Raji (cell line): ENCODE results near the gene CASZ1.

Source experiments
- POLR2A ChIP-seq: IDR thresholded peaks from 2 replicates; pipeline ENCODE4 v1.6.1; 2011; ENCODE audit warnings: low read depth, low read length, control low read depth; ENCODE audit not compliant: insufficient read depth

CASZ1 gene

GRCh38 chr1:10635085-10635896 lies 161.2 kb downstream of the CASZ1 start:
- TF ChIP-seq POLR2A, result no peak

- no peak for TF ChIP-seq POLR2A
These were observed 161.9 kb downstream of the CASZ1 start for GRCh38 chr1:10634428-10635084.

- TF ChIP-seq POLR2A, result no peak
These were observed 162.4 kb downstream of the CASZ1 start for GRCh38 chr1:10634075-10634427.

- TF ChIP-seq POLR2A, result no peak
These were observed 163.0 kb downstream of the CASZ1 start for GRCh38 chr1:10633416-10633815.

GRCh38 chr1:10632691-10633090 lies 163.8 kb downstream of the CASZ1 start:
- TF ChIP-seq POLR2A, result no peak

GRCh38 chr1:10631811-10632593 lies 164.4 kb downstream of the CASZ1 start:
- TF ChIP-seq POLR2A, result no peak

- TF ChIP-seq POLR2A, result no peak
These were observed 165.2 kb downstream of the CASZ1 start for GRCh38 chr1:10631121-10631810.

- no peak for TF ChIP-seq POLR2A
These were observed 165.8 kb downstream of the CASZ1 start for GRCh38 chr1:10630661-10631120.

- TF ChIP-seq POLR2A, result no peak
These were observed 166.5 kb downstream of the CASZ1 start for GRCh38 chr1:10629816-10630571.

GRCh38 chr1:10629091-10629815 lies 167.2 kb downstream of the CASZ1 start:
- no peak for TF ChIP-seq POLR2A

GRCh38 chr1:10628685-10629084 lies 167.8 kb downstream of the CASZ1 start:
- TF ChIP-seq POLR2A, result no peak

GRCh38 chr1:10626791-10627410 lies 169.5 kb downstream of the CASZ1 start:
- no peak for TF ChIP-seq POLR2A

- TF ChIP-seq POLR2A, result no peak
These were observed 170.2 kb downstream of the CASZ1 start for GRCh38 chr1:10626131-10626731.

- TF ChIP-seq POLR2A, result no peak
These were observed 170.9 kb downstream of the CASZ1 start for GRCh38 chr1:10625554-10625953.
